Measurements from ENCODE around the gene RSBN1.

DNA sequence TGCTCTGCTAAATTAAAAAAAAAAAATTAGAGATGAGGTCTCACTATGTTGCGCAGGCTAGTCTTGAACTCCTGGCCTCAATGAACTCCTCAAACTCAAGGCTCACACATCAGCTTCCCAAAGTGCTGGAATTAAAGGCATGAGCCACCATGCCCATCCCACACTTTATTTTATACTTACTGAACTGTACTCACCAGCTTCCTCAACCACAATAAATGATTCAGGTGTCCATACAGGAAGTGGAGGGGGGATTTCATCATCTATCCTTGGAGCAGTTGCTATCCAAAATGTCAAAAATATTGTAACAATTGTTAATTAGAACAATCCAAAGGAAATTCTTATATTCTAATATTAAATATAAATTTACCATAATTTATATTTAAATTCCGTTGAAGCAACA lies 22.4 kb upstream of the RSBN1 start:
- TF ChIP-seq POLR2A (IDR thresholded peaks at IDR 0.05) = no peak
- TF ChIP-seq, protein P1, sequence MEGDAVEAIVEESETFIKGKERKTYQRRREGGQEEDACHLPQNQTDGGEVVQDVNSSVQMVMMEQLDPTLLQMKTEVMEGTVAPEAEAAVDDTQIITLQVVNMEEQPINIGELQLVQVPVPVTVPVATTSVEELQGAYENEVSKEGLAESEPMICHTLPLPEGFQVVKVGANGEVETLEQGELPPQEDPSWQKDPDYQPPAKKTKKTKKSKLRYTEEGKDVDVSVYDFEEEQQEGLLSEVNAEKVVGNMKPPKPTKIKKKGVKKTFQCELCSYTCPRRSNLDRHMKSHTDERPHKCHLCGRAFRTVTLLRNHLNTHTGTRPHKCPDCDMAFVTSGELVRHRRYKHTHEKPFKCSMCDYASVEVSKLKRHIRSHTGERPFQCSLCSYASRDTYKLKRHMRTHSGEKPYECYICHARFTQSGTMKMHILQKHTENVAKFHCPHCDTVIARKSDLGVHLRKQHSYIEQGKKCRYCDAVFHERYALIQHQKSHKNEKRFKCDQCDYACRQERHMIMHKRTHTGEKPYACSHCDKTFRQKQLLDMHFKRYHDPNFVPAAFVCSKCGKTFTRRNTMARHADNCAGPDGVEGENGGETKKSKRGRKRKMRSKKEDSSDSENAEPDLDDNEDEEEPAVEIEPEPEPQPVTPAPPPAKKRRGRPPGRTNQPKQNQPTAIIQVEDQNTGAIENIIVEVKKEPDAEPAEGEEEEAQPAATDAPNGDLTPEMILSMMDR (IDR thresholded peaks at IDR 0.05) = no peak
